GM23248 (cell line): ENCODE results near the gene ZNF460.

Source experiments
- EZH2 ChIP-seq: fragments of 200-600 bp; sonication (generic); IDR thresholded peaks from 2 replicates; pipeline ENCODE4 v1.6.1; 2018; ENCODE audit warnings: antibody characterized with exemption, mild to moderate bottlenecking; ENCODE audit not compliant: insufficient read depth, poor library complexity, severe bottlenecking
- EZH2phosphoT487 ChIP-seq: fragments of 200-600 bp; sonication (generic); IDR thresholded peaks from 2 replicates; pipeline ENCODE4 v1.6.1; 2018; ENCODE audit warnings: antibody characterized with exemption, moderate library complexity, mild to moderate bottlenecking, low read depth; ENCODE audit not compliant: insufficient read depth

GRCh38 chr19:57338877-57339276, 58.6 kb downstream of the ZNF460 start:
- no peak for TF ChIP-seq EZH2
- no peak for TF ChIP-seq EZH2phosphoT487
